Lower lobe of right lung (tissue), 2 donors: Measurements from ENCODE around the gene POM121C. TPM values are rescaled to one million over a fixed set of nuclear protein-coding genes. Genes with fewer than 3 reads are reported as not detected.
"Not testable (repeated sequence)": the region's sequence is repeated elsewhere in the genome, so short reads cannot be mapped to it uniquely, and the experiment has no call there.

ENCODE experiments used
- ATAC-seq, 2 donors: fragments of 200-7000 bp; cut with Tn5 transposase; one replicate each; pipeline ENCODE4 v1.9.1; 2020 to 2022; ENCODE audit warnings: mild to moderate bottlenecking in 2 of 2, moderate library complexity in 2 of 2
- DNase-seq: peaks from one replicate; pipeline ENCODE4 v3.0.0-alpha.2; 2020
- H3K27ac ChIP-seq: fragments of 200-600 bp; one replicate; pipeline ENCODE4 v1.8.0; 2022
- H3K27me3 ChIP-seq: fragments of 200-600 bp; one replicate; pipeline ENCODE4 v1.8.0; 2022; ENCODE audit warnings: low read depth
- H3K36me3 ChIP-seq: fragments of 200-600 bp; one replicate; pipeline ENCODE4 v1.8.0; 2022; ENCODE audit warnings: mild to moderate bottlenecking
- H3K4me1 ChIP-seq: fragments of 200-600 bp; one replicate; pipeline ENCODE4 v1.8.0; 2022
- H3K4me3 ChIP-seq: fragments of 200-600 bp; one replicate; pipeline ENCODE4 v1.8.0; 2022; ENCODE audit warnings: mild to moderate bottlenecking
- H3K9me3 ChIP-seq: fragments of 200-600 bp; one replicate; pipeline ENCODE4 v1.8.0; 2022
- intact Hi-C: fragments of 100-400 bp; cut with DNase I; formaldehyde crosslinking; loops from one replicate; pipeline ENCODE4 v1.11.0; 2022
- total RNA-seq: library from RNA; stranded (reverse); fragmentation: NEBNext Ultra II Directional; extraction: Animal tissue kit (Norgen Biotek cat#: 25700); gene quantifications from one replicate; pipeline ENCODE4 v1.2.1, GENCODE V29; 2021
- donor health status: DM: no; HTN: yes; CAD: no; lungs with severe emphysema.

The POM121C gene
- total RNA-seq, 1 donor from 2014 or later: 35.7 TPM

- H3K36me3 ChIP-seq, ATAC-seq, H3K9me3 ChIP-seq, H3K27ac ChIP-seq, H3K4me1 ChIP-seq, H3K4me3 ChIP-seq, DNase-seq, intact Hi-C loops, H3K27me3 ChIP-seq: not testable (repeated sequence)
Measured at GRCh38 chr7:75404663-75405062, 81.4 kb downstream of the POM121C start.

GRCh38 chr7:75403455-75404443, 82.3 kb downstream of the POM121C start:
- DNase-seq, intact Hi-C loops, H3K27ac ChIP-seq, H3K4me3 ChIP-seq, H3K9me3 ChIP-seq, H3K4me1 ChIP-seq, H3K27me3 ChIP-seq, H3K36me3 ChIP-seq: not testable (repeated sequence)
- peak; percentile 92 to 94 for ATAC-seq

- DNase-seq, H3K36me3 ChIP-seq, H3K4me1 ChIP-seq, H3K4me3 ChIP-seq, H3K27me3 ChIP-seq, H3K9me3 ChIP-seq, ATAC-seq, H3K27ac ChIP-seq, intact Hi-C loops: not testable (repeated sequence)
Measured at GRCh38 chr7:75400575-75400974, 85.5 kb downstream of the POM121C start.

- intact Hi-C loops, H3K36me3 ChIP-seq, H3K9me3 ChIP-seq, H3K27ac ChIP-seq, DNase-seq, H3K27me3 ChIP-seq, H3K4me3 ChIP-seq, H3K4me1 ChIP-seq: not testable (repeated sequence)
- peak in 1 of 2 donors; percentile 29 for ATAC-seq
Measured at GRCh38 chr7:75398771-75399700, 87.1 kb downstream of the POM121C start.

GRCh38 chr7:75397865-75398264, 88.2 kb downstream of the POM121C start:
- intact Hi-C loops, H3K4me1 ChIP-seq, ATAC-seq, H3K4me3 ChIP-seq, DNase-seq, H3K9me3 ChIP-seq, H3K27me3 ChIP-seq, H3K27ac ChIP-seq, H3K36me3 ChIP-seq: not testable (repeated sequence)

- intact Hi-C loops: not testable (repeated sequence)
Measured at GRCh38 chr7:75395329-75395728, 90.8 kb downstream of the POM121C start, which contains the start of gene TRIM73. Gene TRIM73, plus strand, starts transcription at chr7:75395629. Its CDS starts 3,305 bp downstream, at chr7:75398934.

GRCh38 chr7:75393194-75393593, 92.9 kb downstream of the POM121C start:
- H3K27me3 ChIP-seq, intact Hi-C loops, DNase-seq, ATAC-seq, H3K27ac ChIP-seq, H3K9me3 ChIP-seq, H3K36me3 ChIP-seq, H3K4me3 ChIP-seq, H3K4me1 ChIP-seq: not testable (repeated sequence)

More at GRCh38 chr7:75395329-75395728, 90.8 kb downstream of the POM121C start, which contains the start of gene TRIM73:
- DNase-seq, H3K36me3 ChIP-seq, H3K9me3 ChIP-seq, H3K4me1 ChIP-seq, H3K27ac ChIP-seq, H3K4me3 ChIP-seq, H3K27me3 ChIP-seq: not testable (repeated sequence)
- ATAC-seq: peak; percentile 28 to 38

- H3K27ac ChIP-seq, H3K4me1 ChIP-seq, H3K4me3 ChIP-seq, intact Hi-C loops, DNase-seq, H3K36me3 ChIP-seq, H3K9me3 ChIP-seq, H3K27me3 ChIP-seq: not testable (repeated sequence)
- ATAC-seq: peak; percentile 23 to 50
Measured at GRCh38 chr7:75374519-75375317, 111.4 kb downstream of the POM121C start.

- ATAC-seq, H3K4me3 ChIP-seq, H3K36me3 ChIP-seq, H3K27ac ChIP-seq, DNase-seq, H3K27me3 ChIP-seq, H3K4me1 ChIP-seq, intact Hi-C loops, H3K9me3 ChIP-seq: not testable (repeated sequence)
Measured at GRCh38 chr7:75374144-75374518, 112.0 kb downstream of the POM121C start.

GRCh38 chr7:75367313-75367712, 118.8 kb downstream of the POM121C start:
- ATAC-seq, DNase-seq, H3K27me3 ChIP-seq, H3K4me1 ChIP-seq, H3K9me3 ChIP-seq, H3K27ac ChIP-seq, H3K4me3 ChIP-seq, intact Hi-C loops, H3K36me3 ChIP-seq: not testable (repeated sequence)
